ENCODE results near the gene MLKL.

Gene MLKL

GRCh38 chr16:74641969-74642368 is 58.7 kb downstream of the MLKL start:
- no peak for DNase-seq

DNA sequence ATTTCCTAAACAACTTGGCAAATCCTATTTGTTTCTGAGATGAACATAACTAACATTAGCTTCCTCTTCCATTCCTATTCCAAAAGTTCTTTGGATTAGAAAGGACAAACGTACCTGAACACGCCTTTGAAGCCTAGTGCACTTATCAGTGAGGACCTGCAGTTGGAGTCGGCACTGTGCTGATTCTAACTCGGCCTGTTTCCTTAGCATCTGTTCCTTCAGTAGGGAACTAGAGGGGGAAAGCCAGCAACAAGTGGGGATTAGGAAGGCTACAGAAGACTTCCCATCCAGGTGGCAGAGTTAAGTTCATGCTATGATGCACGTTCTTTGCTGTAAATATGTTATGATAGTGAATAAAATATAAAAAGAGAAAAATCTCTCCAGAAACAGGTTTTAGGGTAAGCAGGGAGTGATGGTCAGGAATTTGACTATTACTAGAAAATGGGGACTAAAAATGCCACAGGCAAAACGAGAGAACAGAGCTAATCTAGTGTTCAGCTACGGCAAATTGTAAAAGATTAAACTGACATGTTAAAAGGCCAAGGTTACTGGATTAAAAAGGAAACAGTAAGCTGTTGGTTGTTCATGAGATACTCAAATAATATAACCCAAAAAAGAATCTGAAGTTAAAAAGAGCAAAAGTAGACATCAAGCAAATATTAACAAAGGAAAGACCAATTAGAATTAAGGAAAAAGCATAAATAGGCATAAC is 62.8 kb downstream of the MLKL start:
- no peak for DNase-seq

GRCh38 chr16:74635303-74635702 is 65.4 kb downstream of the MLKL start:
- no peak for DNase-seq

- no peak for DNase-seq
Observed at GRCh38 chr16:74633686-74634085, 67.0 kb downstream of the MLKL start.

DNA sequence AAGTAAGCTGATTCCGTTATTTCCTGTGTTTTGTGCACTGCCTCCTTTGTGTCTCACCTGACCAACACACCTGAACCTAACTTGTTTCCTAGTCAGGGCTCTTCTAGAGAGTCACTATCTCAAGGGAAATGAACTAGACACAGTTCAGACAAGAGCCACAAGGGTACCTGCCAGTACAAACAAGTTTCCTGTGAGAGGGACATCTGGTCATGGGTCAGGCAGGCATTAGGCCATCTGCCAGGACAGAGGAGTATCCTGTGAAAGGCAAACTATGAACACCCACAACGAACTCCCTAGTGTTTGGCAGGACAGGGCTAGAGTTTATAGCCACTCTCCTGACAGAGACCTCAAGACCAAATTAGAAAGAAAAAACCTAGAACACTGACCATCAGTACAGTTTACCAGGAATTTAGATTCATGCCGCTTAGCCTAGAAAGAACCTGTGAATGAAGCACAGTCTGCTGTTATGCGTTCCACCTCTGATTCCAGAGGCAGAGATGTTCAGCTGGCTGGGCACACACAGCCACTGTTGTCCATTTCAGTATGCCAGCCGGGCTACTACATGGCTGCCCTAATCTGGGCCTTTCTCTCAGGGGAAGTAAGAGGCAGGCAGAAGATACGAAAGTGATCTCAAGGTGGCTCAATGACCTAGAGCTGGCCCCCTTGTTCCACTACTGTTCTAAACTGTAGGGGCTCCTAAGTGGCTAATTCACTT is 73.0 kb downstream of the MLKL start:
- no peak for DNase-seq

DNA sequence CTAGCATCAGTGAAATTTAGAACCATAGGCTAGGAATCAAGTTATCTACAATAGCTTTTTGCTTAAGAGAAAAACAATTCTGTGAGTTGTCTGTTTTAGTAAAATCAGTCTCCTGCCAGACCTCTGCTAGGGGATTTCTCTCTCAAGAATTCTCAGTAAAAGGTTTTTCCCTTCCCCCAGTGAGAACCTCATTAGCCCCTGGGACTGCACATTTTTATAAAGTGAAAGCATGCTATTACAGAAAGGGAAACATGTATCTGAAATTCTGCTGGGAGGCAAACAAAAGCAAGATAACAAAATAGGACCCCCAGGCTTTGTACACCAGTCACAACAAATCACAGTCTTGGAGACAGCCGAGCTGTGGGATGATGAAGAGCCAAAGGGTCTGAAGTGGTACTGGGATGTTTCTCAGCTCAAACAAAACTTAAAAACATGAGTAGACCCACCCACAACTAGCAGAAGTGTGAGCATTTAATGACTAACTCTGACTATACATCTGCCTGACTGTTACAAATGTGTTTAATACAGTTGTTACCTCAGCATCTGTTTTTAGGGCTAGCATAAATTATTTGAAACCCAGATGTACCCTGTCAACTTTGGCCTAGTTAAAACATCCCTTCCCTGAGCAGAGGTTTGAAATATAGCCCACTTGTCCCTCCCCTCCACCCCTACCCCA is 73.8 kb downstream of the MLKL start:
- DNase-seq: no peak

GRCh38 chr16:74625500-74626350 is 74.9 kb downstream of the MLKL start:
- DNase-seq: no peak

DNA sequence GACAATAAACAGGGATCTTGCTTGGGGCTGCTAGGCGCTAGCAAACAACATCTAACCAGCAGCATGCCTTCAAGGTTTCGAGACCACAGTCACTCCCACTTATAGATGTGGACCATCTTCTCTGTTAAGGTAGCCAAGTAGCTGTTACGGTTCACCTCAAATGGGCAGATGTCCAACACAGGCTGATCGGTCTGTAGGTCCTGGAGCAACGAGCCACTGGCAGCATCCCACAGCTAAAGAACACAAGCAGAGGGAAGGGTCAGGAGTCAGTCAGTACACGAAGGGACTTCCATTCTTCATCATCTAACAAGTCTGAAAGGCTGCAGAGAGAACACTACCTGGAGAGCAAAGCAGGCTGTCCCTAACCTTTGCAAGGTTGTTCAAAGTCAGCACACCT is 76.8 kb downstream of the MLKL start:
- no peak for DNase-seq

DNA sequence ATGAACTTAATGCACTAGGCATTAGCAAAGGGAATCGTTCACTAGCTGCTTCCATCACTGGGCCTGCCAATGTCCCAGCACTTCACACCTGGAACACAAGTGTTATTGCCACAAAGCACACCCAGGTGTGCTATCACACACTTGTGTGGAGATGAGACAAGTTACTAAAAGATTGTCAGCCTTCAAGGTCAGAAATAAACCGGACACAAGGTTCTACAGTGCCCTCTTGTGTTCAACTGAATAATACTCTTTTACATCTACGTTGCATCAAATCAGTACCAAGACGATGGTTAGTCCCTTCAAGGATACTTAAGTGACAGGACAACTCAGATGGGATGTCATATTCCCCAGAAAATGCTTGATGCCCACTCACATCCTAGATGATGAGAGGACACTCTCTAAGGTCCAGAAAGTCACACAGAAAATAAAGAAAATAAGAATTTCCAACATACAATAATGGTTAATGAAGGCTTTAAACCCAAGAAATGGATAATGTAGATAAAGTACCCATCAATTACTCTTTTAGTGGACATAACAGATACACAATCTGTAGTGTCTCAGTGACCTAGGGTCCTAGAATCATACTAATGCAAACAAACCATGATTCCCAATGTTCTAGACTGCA is 77.3 kb downstream of the MLKL start:
- no peak for DNase-seq

DNA sequence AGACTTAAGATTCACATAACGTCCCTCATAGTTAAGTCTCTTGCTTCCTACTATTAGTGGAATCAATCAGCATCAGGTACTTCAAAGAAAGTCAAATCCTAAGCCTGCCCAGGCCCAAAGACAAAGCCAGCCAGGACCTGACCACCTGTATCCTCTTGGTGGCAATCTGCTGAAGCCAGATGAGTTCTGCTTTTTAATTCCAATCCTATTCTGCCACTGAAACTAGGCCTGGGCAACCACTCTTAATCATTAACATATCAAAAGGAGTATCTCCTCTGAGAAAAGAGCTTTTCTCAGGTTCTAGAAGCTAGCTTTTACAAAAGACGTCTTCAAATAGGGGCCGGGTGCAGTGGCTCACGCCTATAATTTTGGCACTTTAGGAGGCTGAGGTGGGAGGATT is 78.7 kb downstream of the MLKL start:
- no peak for DNase-seq

All from NCI-H2081 treated with DMSO at 0.1 percent for 48 hours (cell line).